HepG2 (cell line): ENCODE data around the gene PRKN. TPM values are rescaled to one million over a fixed set of nuclear protein-coding genes. Genes with fewer than 3 reads are reported as not detected.
A peak's percentile ranks its signal among the peaks of the same experiment; 100 is the strongest.

ENCODE experiments used
- ATF2 ChIP-seq: sonication (generic); formaldehyde crosslinking; IDR thresholded peaks from 2 replicates; pipeline ENCODE4 v1.4.0; 2020; ENCODE audit warnings: missing genetic modification reagents
- ELF4 ChIP-seq: sonication (generic); formaldehyde crosslinking; IDR thresholded peaks from 2 replicates; pipeline ENCODE4 v1.5.0; 2020; ENCODE audit warnings: missing genetic modification reagents, mild to moderate bottlenecking, moderate library complexity, borderline replicate concordance
- LCORL ChIP-seq, 2 experiments: fragments of 450-650 bp in 1 of 2; sonication (generic) in 1 of 2; formaldehyde crosslinking in 1 of 2; IDR thresholded peaks; 2 replicates each; pipeline versions ENCODE4 v1.5.0 to v1.6.1; 2017 to 2020; ENCODE audit warnings: antibody characterized with exemption in 1 of 2, missing genetic modification reagents in 1 of 2
- MTA1 ChIP-seq: sonication (generic); formaldehyde crosslinking; IDR thresholded peaks from 2 replicates; pipeline ENCODE4 v1.4.0; 2020; ENCODE audit warnings: missing genetic modification reagents, mild to moderate bottlenecking, borderline replicate concordance
- NONO ChIP-seq, 2 experiments: fragments of 450-650 bp in 1 of 2; sonication (generic) in 1 of 2; formaldehyde crosslinking in 1 of 2; IDR thresholded peaks in 1 of 2; conservative IDR thresholded peaks in 1 of 2; 2 replicates each; pipeline versions ENCODE4 v1.6.1 to v1.8.0; 2017 to 2022; ENCODE audit warnings: mild to moderate bottlenecking in 1 of 2, missing genetic modification reagents in 1 of 2, moderate library complexity in 1 of 2
- NR2F1 ChIP-seq, 2 experiments: fragments of 450-650 bp in 1 of 2; formaldehyde crosslinking in 1 of 2; IDR thresholded peaks; 2 replicates each; pipeline versions ENCODE4 v1.5.0 to v1.6.1; 2016 to 2020; ENCODE audit warnings: mild to moderate bottlenecking in 1 of 2, missing compliant biosample characterization in 1 of 2, missing genetic modification reagents in 1 of 2, moderate library complexity in 1 of 2
- POLR2AphosphoS5 ChIP-seq: IDR thresholded peaks from 2 replicates; pipeline ENCODE4 v1.6.1; 2012; ENCODE audit warnings: low read depth, low read length
- PPARG ChIP-seq: conservative IDR thresholded peaks from 2 replicates; pipeline ENCODE4 v1.6.1; 2016; ENCODE audit warnings: missing biosample characterization, missing genetic modification reagents
- PRMT3 ChIP-seq: sonication (generic); formaldehyde crosslinking; IDR thresholded peaks from 2 replicates; pipeline ENCODE4 v1.8.1; 2022; ENCODE audit warnings: low read depth, mild to moderate bottlenecking, moderate library complexity, missing genetic modification reagents, borderline replicate concordance
- SAP130 ChIP-seq: IDR thresholded peaks from 2 replicates; pipeline ENCODE4 v1.6.1; 2016; ENCODE audit warnings: low read depth
- SP4 ChIP-seq: sonication (generic); formaldehyde crosslinking; IDR thresholded peaks from 2 replicates; pipeline ENCODE4 v1.8.1; 2023; ENCODE audit warnings: mild to moderate bottlenecking, missing genetic modification reagents
- SRY ChIP-seq: sonication (generic); formaldehyde crosslinking; IDR thresholded peaks from 2 replicates; pipeline ENCODE4 v1.8.0; 2022; ENCODE audit warnings: mild to moderate bottlenecking, missing genetic modification reagents
- ZBTB14 ChIP-seq: sonication (generic); formaldehyde crosslinking; IDR thresholded peaks from 2 replicates; pipeline ENCODE4 v1.4.0; 2020; ENCODE audit warnings: missing genetic modification reagents
- ZMYM4 ChIP-seq: sonication (generic); formaldehyde crosslinking; IDR thresholded peaks from 2 replicates; pipeline ENCODE4 v1.8.1; 2023; ENCODE audit warnings: mild to moderate bottlenecking, missing genetic modification reagents
- ZNF292 ChIP-seq: sonication (generic); formaldehyde crosslinking; IDR thresholded peaks from 2 replicates; pipeline ENCODE4 v1.8.1; 2022; ENCODE audit warnings: mild to moderate bottlenecking, low read depth, missing genetic modification reagents, borderline replicate concordance
- ZNF546 ChIP-seq: sonication (generic); formaldehyde crosslinking; conservative IDR thresholded peaks from 2 replicates; pipeline ENCODE4 v1.8.1; 2023; ENCODE audit warnings: mild to moderate bottlenecking, missing genetic modification reagents
- ZNF580 ChIP-seq: IDR thresholded peaks from 2 replicates; pipeline ENCODE4 v1.6.1; 2016; ENCODE audit warnings: low read depth, borderline replicate concordance
- ZNF629 ChIP-seq: sonication (generic); formaldehyde crosslinking; conservative IDR thresholded peaks from 2 replicates; pipeline ENCODE4 v1.5.0; 2020; ENCODE audit warnings: missing genetic modification reagents
- ZNF720 ChIP-seq: sonication (generic); formaldehyde crosslinking; IDR thresholded peaks from 2 replicates; pipeline ENCODE4 v1.4.0; 2020; ENCODE audit warnings: missing genetic modification reagents
- polyA plus RNA-seq, 8 experiments: library from polyadenylated mRNA; depleted of rRNA in 3 of 8; stranded (reverse) in 7 of 8; unstranded in 1 of 8; fragments of >200 nt; fragmentation: Illumina TruSeq in 4 of 8; extraction: Trizol in 4 of 8; gene quantifications; 2 replicates each; pipeline versions ENCODE4 v1.2.1 to v1.2.3, GENCODE V29; 2011 to 2016; ENCODE audit warnings: low read depth in 4 of 8, missing spikeins in 1 of 8, mixed read lengths in 1 of 8; ENCODE audit not compliant: insufficient read depth in 1 of 8
- total RNA-seq, 5 experiments: library from RNA; depleted of rRNA; stranded (reverse); fragments of >200 nt; fragmentation: Illumina TruSeq; extraction: Trizol; gene quantifications; 2 replicates each; pipeline ENCODE4 v1.2.3, GENCODE V29; 2016; ENCODE audit warnings: low read depth in 1 of 5
- TF ChIP-seq, protein P1 (sequence below): sonication (generic); formaldehyde crosslinking; IDR thresholded peaks from 2 replicates; pipeline ENCODE4 v1.5.0; 2020; ENCODE audit warnings: mild to moderate bottlenecking, missing genetic modification reagents, borderline replicate concordance

Gene PRKN
- total and polyA plus RNA-seq, 2 of the 13 experiments (the other 11 are each of a cell fraction or from before 2014, with no cell fraction given): 0.31 to 0.44 TPM

- TF ChIP-seq ZNF580 (CRISPR knock-in tag) (no peak), ZNF546 (CRISPR knock-in tag) (no peak), ZNF292 (peak; percentile 77; the same call in 1 of the 2 replicates), LCORL (IDR thresholded peaks at IDR 0.05) (no peak), LCORL (CRISPR knock-in tag; IDR thresholded peaks at IDR 0.05) (peak; percentile 58), PPARG (0 out of 2 replicates have a peak, but pooled peaks have one; percentile 11), NR2F1 (CRISPR knock-in tag; IDR thresholded peaks at IDR 0.05) (peak; percentile 62 to 81; a peak in 3 of 4 replicates), PRMT3 (CRISPR knock-in tag) (peak; percentile 76; the same call in 1 of the 2 replicates), ZMYM4 (peak; percentile 86), SP4 (CRISPR knock-in tag) (peak; percentile 42; the same call in 1 of the 2 replicates), ATF2 (CRISPR knock-in tag) (no peak), NONO (IDR thresholded peaks at IDR 0.05) (no peak), NONO (CRISPR knock-in tag; conservative IDR thresholded peaks at IDR 0.05) (peak; percentile 72), MTA1 (CRISPR knock-in tag) (peak; percentile 77; the same call in 1 of the 2 replicates), ZNF629 (peak; percentile 96), SAP130 (peak; percentile 36; the same call in 1 of the 2 replicates), SRY (CRISPR knock-in tag) (no peak), POLR2AphosphoS5 (no peak), ZBTB14 (CRISPR knock-in tag) (no peak), ELF4 (CRISPR knock-in tag) (no peak), ZNF720 (no peak)
- TF ChIP-seq, protein P1, sequence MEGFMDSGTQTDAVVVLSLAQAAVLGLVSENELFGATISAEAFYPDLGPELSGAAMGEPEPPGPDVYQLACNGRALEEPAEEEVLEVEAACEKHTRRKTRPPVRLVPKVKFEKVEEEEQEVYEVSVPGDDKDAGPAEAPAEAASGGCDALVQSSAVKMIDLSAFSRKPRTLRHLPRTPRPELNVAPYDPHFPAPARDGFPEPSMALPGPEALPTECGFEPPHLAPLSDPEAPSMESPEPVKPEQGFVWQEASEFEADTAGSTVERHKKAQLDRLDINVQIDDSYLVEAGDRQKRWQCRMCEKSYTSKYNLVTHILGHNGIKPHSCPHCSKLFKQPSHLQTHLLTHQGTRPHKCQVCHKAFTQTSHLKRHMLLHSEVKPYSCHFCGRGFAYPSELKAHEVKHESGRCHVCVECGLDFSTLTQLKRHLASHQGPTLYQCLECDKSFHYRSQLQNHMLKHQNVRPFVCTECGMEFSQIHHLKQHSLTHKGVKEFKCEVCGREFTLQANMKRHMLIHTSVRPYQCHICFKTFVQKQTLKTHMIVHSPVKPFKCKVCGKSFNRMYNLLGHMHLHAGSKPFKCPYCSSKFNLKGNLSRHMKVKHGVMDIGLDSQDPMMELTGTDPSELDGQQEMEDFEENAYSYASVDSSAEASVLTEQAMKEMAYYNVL (CRISPR knock-in tag): peak; percentile 63; the same call in 1 of the 2 replicates
Observed at GRCh38 chr6:161838306-161839035, 889.1 kb downstream of the PRKN start (continued).
